NCI-H1417 treated with DMSO at 0.1 percent for 48 hours (cell line): Measurements from ENCODE around the gene CGRRF1.
A peak's percentile ranks its signal among the peaks of the same experiment; 100 is the strongest.

Experiments used
- DNase-seq: peaks from one replicate; lab custom pipeline; 2025; lab: John Stamatoyannopoulos, UW

CGRRF1 gene

GRCh38 chr14:54548491-54548890, 38.8 kb downstream of the CGRRF1 start:
- no peak for DNase-seq

DNA sequence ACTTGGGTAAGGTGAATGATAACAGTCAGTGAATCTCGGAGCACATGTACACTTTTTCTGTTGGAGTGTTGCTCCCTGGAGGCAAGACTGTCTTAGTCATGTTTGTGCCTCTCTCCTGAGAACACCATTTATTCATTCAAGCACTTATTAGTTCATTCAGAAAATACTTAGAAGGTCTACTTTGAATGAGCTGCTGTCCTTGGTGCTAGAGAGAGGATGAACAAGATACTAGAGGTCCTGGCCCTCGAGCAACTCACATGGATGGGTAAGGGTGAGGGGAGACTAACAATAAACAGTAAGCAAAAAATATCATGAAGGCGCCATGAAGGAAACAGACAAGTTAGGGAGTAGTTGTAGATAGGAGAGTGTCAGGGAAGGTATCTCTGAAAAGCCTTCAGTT, 40.2 kb downstream of the CGRRF1 start:
- DNase-seq, result no peak

DNA sequence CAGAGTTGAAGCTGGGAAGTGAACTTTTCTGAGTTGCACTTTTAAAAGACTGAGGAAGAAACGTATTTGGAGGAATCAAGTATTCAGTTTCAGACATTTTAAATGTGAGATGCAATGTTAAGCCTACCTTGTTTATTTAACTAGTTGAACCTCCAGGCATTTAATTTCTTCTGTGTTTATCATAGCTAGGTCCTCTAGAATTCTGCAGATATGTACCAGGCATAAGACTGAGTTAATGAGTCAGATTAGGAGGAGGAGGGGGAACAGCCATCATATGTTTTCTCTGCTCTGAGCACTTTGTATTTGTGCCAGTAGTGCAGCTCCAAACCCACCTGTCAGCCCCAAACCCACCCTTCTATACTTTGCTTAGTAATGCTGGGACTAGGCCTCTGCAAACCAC, 40.8 kb downstream of the CGRRF1 start:
- DNase-seq, result no peak

GRCh38 chr14:54554401-54554800, 44.7 kb downstream of the CGRRF1 start:
- DNase-seq, result no peak

DNA sequence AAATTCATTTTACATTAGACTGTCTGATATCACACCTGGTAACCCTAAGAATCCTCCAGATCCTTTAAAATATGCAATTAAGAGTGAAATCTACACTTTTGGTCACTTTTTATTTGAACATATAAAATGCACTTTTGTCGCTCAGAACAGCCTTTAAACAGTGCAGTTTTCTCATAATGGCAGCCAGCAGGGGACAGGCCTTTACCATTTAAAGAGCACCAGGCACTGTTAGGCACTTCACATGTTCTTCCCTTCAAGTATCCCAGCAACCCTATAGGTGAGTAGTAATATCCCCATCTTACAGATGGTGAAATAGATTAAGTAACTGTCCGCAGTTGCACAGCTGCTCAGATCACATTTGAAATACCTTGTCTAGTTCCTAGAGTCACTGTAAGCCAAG, 45.9 kb downstream of the CGRRF1 start:
- no peak for DNase-seq

GRCh38 chr14:54556535-54556934, 46.8 kb downstream of the CGRRF1 start:
- DNase-seq, result no peak

- no peak for DNase-seq
Observed at GRCh38 chr14:54562334-54562733, 52.6 kb downstream of the CGRRF1 start.

DNA sequence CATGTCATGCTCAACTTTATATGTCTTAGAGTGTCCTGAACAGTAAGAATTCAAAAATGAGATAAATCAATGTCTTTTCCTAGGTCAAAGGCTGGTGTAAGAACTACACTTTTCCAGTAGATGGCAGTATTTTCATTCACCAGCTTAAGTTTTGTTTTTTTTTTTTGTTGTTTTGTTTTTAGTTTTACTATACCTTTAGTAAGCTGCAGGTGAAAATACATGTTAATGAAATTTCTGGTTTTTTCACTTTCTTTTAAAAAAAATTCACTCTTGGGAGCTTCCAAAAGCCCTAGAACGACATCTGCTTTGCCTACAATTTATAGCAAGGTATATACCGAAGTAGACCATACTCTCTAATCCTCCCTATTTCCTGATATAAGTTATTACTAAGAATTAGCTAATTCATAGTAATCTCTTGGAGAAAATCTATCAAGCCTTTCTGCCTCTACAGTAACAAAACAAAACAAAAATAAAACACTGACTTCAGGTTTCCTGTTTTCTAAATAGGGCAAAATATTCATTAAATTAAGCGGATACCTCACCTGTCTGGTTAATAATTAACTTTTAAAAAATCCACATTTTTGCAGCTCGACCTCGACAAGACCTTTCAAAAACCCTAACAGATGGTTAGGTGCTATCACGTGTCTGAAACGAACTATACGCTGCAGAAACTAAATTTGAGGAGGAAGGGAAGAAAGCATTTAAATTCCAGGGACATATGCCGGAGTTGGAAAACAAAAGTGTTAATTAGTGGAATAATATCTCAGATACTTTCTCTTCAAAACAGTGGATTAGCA, 54.6 kb downstream of the CGRRF1 start:
- DNase-seq, result peak; percentile 34

DNA sequence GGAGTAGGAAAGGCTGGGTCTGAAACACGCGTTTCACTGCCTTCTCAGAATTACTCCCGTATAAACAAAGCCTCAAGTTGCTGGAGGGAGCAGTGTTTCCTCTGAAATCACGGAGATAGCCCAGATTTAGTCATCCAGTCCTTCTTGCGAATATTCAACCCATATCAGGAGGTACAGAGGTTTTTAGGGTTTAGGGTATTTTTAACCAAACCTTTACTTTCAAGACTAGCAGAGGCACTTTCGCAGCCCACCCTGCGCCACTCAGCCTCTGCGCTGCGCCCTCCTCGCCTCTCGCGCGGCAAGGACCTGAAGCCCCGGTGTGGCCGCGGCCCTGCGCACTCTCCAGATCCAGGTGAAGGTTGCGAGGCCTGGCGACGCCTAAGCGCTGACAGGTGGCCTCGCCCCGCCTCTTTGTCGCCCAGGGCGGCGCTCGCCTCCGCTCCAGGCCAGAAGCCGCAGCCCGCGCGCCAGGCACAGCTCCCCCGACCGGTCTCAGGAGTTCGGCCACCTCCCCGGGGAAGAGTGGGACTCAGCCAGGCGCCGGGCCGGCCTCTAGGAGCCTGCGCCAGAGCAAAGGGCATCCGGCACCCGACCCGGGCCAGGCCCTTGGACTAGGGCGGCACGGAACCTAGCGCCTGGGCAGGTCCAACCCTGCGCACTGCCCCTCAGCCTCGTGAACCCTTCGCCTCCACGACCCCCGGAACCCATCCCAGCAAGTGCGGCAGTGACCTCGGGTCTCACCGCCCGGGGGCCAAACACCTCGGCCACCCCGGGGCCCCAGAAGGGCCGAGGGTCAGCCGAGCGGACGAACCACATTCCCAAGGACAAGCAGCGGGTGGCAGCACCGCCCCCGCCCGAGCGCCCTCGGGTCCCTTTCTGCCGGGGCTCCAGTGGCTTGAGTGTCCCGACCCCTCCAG, 55.4 kb downstream of the CGRRF1 start:
- DNase-seq, result peak; percentile 41

DNA sequence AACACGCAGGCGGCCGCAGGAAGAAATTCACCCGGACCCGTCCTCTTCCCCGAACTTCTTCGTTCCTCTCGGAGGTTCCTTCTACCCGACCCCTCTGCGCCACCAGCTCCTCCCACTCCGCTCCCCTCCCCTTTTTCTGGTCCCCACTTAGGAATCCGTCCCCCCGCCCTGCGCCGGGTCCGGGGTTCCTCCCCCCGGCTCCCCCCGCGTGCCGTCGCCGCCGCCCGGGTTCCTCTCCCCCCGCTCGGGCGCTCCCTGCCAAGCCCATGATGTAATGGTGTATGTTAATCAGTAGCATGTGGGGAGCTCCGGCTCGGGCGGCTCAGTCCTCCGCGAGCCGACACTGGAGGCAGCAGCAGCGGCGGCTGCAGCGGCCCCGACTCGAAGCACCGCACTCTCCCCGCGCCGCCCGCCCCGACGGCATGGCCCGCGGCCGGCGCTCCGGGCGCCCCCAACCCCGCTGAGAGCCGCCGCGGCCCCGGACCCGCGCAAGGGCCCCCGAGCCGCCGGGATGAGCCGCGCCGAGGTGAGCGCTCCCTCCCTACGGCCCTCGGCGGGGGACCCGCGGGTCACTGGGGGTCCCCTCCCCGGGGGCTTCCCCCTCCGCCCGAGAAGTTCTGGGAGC, 56.2 kb downstream of the CGRRF1 start:
- DNase-seq, result no peak

- no peak for DNase-seq
Observed at GRCh38 chr14:54566410-54567223, 56.9 kb downstream of the CGRRF1 start, which contains the start of gene SAMD4A. TSS of gene SAMD4A (plus strand) at chr14:54567128. CDS start at chr14:54567917, 789 bp downstream.

DNA sequence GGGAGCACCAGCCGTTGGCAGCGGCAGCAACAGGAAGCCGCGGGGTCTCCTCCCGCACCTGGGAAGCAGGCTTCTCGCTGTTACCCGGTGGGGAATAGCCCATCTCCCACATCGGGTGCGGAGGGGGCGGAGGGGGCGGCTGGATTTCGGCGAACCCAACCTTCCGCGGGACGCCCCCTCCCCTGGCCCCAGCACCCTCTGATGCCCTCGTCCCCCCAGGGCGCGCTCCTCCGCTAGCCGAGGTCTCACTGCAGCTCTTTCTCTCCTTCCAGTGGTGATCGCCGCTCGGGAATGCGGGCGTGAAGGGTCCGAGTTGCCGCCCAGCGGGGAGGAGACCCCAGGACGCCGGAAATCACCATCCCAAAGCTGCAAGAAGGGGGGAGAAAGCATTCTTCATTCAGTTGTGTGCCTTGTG, 57.5 kb downstream of the CGRRF1 start:
- DNase-seq, result no peak

- no peak for DNase-seq
Observed at GRCh38 chr14:54567639-54568561, 58.2 kb downstream of the CGRRF1 start.

DNA sequence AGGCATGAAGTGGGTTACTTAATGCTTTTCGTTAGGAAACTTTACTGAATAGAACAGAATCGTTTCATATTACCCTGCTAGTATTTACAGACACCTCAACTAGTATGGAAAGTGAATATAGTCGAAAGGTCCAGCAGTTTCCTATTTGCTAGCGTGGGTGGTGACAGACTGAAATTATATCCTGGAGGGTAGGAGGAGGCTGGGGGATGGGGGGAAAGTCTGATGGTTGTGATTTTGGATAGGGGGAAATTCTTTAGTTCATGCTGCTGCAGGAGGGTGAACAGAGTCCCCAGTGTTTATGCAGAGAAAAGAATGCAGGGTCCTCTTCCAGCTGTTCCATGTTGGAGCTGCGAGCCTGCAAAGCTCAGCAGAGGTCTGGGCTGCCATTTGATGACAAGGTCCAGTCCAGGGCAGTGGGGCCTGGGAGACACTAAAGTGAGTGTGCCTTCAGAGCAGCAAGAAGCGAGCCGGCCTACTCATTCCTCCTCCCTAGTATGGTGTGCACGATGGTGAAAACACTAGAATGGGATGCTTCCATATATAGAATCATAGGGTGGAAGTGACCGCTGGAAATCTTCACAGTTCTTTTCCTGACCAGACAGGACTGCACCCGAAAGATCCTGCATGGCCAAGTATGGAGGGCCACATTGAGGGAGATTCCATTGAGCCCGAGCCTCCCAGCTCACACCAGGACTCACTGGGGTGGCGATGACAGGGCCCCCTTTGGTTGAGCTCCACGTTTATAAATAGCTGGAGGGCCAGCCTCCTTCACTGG, 59.3 kb downstream of the CGRRF1 start:
- DNase-seq, result no peak

GRCh38 chr14:54570047-54570446, 60.3 kb downstream of the CGRRF1 start:
- no peak for DNase-seq

DNA sequence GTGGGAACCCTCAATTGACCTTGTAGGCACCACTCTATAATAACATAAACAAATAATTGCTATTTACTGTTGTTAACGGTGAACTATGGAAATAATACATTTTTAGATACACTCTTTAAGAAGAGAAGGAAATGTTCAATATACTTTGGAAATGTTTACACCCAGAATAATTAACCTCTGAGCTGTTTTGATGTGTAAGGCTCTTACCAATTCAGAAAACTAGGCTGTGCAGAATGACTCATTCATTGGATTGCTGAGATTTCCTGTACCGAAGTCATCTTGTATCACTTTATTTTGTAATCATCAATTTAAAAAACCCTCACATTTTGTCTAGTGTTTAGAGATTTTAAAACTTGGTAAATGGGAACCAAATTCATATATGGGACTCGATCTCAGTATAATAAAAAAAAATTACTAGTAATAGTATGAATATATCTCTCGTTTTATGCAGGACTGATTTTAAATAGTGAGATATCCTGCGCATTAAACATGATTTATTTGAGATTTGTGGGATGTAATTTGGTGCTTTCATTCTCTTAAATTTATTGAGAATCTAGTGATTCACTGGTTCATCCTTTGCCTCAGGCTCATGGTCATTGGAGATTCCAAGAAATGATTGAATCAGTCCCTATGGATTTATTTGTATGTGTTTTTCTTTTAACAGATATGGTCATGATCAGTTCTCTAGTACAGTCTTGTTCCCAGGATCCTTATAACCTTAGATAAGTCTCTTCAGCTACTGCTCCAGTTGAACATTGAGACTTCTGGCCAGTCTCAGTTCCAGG, 61.1 kb downstream of the CGRRF1 start:
- DNase-seq, result no peak

- no peak for DNase-seq
Observed at GRCh38 chr14:54572316-54572715, 62.6 kb downstream of the CGRRF1 start.

DNA sequence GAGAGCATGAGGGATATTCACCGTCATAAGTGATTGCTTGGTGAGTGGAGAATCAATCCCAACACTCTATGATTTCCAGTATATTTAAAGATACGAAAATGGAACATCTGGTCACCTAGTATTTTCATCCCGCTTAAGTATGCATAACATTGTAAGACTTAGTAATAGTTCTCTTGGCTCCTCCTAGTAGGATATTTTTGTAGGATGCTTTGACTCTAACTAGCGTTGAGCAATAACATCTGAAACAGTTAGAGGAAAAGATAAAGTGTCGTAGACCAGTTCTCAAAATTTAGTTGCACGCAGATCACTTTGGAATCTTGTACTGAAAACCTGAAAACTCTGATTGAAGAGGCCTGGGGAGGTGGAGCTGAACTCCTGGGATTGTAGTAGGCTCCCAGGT, 64.8 kb downstream of the CGRRF1 start:
- DNase-seq, result no peak

- no peak for DNase-seq
Observed at GRCh38 chr14:54577494-54577893, 67.8 kb downstream of the CGRRF1 start.
